Cardiac septum (tissue), 1 donor: ENCODE data around the gene KAZN. TPM values are rescaled to one million over a fixed set of nuclear protein-coding genes. Genes with fewer than 3 reads are reported as not detected.

Experiments used
- DNase-seq: peaks from one replicate; pipeline ENCODE4 v3.0.0-alpha.2; 2020; ENCODE audit warnings: low spot score
- intact Hi-C: fragments of 100-400 bp; cut with DNase I; formaldehyde crosslinking; loops from one replicate; pipeline ENCODE4 v1.14.0; 2022
- total RNA-seq: library from RNA; stranded (reverse); fragmentation: NEBNext Ultra II Directional; extraction: Animal tissue kit (Norgen Biotek cat#: 25700); gene quantifications from one replicate; pipeline ENCODE4 v1.2.1, GENCODE V29; 2021
- donor health status: DM: no; HTN: no; CAD: no.

KAZN gene
- total RNA-seq, 1 donor from 2014 or later, result 3.1 TPM

- intact Hi-C loops, result no loop called here
- DNase-seq, result peak; percentile 24
Observed at GRCh38 chr1:14853518-14853917, 255.0 kb downstream of the KAZN start.

GRCh38 chr1:14855268-14855667 is 256.8 kb downstream of the KAZN start:
- peak; percentile 41 for DNase-seq
- intact Hi-C loops, result no loop called here

DNA sequence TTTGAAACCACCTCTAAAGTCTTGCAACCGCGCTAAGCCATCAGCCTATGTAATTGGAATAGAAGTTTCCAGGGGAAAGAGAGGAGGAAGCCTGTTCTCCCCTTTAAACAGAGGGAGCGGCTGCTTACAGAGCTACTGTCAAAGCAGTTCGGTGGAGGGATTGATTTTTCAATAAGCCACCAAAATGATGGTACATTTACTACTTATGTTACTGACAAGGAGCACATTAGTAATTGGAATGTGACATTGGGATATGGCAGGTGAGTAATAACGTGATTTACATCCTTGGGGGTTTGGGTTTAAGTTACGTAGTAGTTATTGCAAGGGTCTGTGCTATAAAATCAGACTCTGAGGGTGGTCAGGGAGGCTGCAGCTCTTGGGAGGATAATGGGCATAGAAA is 257.3 kb downstream of the KAZN start:
- peak; percentile 5 for DNase-seq
- intact Hi-C loops, result no loop called here

- intact Hi-C loops, result no loop called here
Observed at GRCh38 chr1:14857436-14858195, 259.1 kb downstream of the KAZN start.

DNA sequence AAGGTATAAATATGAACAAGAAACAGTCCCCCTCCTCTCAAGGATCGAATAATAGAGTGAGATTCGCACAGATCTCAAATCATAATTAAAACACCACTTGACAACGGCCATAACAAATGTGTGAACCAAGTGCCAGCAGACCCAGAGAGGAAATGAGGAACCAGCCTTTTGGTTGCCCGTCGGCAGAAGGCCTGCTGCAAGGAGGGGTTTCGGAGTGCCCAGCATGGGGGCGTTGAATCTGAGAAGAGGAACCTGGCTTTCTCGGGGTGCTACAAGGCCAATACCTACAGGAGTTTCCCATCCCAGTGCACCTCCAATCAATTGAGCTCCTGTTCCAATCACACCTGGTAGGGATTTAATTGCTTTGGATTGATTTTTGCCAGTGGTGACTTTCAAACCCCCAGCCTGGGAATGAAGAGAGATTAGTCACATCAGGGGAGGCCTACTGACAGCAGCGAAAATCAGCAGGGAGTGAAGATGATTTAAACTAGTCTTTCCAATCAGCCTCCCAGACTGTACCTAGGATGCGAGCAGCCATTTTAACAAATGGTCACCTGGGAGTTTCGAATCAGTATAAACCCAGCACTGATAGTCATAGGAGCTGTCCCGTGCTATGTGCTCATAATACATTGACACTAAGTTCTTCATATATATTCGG is 263.8 kb downstream of the KAZN start:
- peak; percentile 15 for DNase-seq
- intact Hi-C loops, result no loop called here

More at GRCh38 chr1:14857436-14858195, 259.1 kb downstream of the KAZN start:
- DNase-seq, result no peak

DNA sequence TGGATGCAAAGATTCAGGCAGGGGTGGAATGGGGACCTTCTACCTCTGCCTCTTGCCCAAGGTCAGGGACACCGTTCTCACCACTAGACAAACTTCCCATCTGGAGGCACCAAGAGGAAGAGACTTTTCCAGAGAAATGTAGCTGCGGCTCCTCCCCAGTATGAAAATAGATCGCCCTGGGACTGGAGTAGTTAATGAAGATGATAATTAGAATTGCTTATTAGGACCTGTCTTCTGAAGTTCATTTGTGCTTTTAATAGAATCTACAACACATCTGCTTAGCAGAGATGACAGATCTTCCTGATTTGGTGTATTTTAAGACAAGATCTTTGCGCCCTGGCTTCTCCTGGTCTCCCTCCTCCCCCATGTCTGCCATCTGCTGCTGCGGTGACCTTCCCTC is 266.6 kb downstream of the KAZN start:
- intact Hi-C loops, result no loop called here
- DNase-seq, result no peak

GRCh38 chr1:14866911-14867612 is 268.6 kb downstream of the KAZN start:
- intact Hi-C loops, result no loop called here

DNA sequence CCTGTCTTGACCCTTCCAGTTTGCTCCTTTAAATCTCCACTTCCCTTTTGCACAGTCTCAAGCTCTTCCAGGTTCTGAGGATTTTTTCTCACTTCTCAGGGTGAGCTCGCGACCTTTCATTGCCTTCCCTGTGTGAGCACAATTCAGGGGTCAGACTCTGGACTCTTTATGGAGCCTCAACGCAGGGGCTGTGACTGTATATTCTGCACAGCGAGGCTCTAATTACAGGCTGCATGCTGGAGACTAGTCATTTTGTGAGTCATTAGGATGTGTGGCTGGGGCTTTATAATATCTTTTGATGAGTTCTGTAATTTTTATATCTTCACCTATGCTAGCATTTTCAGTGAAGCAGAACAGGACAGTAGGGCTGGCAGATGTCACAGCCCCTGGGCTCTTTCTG is 270.7 kb downstream of the KAZN start:
- intact Hi-C loops, result no loop called here

More at GRCh38 chr1:14866911-14867612, 268.6 kb downstream of the KAZN start:
- DNase-seq, result no peak

DNA sequence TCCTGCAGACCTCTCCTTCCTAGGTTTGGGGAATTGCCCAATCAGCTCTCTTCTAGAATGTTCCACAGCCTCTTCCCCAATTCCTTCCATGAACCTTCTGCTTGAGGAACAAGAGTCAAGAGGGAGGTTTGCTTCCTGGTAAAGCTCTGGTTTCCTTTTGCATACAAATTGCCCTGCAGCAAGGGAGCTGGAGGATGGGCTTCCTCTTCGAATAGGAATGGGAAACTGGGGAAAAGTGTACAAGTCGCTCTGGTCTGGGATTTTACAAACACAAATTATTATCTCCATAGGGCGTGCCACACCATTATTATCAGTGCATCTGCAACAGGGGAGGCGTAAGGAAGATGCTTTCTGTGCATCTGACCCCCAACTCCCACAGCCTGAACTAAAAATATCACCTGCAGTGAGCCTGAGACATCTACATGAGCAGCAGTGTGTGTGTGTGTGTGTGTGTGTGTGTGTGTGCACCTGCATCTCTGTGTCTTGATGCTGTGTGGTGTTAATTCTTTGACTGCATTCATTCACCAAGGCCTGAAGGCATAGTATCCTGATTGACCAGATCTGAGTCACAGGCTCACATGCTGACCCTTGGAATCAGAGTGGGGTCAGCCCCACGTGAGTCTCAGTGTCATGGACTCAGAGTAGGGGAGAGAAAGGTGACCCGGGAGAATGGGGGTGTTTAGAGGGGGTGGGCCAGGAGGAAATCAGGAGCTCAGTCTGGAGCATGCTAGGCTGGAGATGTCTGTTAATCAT is 272.9 kb downstream of the KAZN start:
- intact Hi-C loops, result no loop called here
- no peak for DNase-seq

More for the DNA sequence above, 270.7 kb downstream of the KAZN start:
- DNase-seq, result no peak

DNA sequence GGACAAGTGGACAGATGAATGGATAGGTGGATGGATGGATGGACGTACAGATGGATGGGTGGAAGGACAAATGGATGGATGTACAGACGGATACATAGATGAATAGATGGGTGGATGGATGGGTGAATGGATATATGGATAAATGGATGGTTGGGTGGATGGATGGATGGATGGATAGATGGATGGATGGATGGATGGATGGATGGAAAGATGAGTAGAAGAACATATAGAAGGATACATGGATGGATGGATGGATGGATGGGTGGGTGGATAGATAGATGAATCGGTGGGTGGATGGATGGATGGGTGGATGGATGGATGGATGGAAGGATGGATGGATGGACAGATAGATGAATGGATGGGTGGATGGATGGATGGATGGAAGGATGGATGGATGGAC is 274.3 kb downstream of the KAZN start:
- DNase-seq, result no peak
- intact Hi-C loops, result no loop called here

- no peak for DNase-seq
- intact Hi-C loops, result no loop called here
Observed at GRCh38 chr1:14873677-14874076, 275.2 kb downstream of the KAZN start.

GRCh38 chr1:14875524-14876509 is 277.3 kb downstream of the KAZN start:
- intact Hi-C loops, result no loop called here
- no peak for DNase-seq

GRCh38 chr1:14876747-14877146 is 278.3 kb downstream of the KAZN start:
- intact Hi-C loops, result no loop called here
- no peak for DNase-seq

DNA sequence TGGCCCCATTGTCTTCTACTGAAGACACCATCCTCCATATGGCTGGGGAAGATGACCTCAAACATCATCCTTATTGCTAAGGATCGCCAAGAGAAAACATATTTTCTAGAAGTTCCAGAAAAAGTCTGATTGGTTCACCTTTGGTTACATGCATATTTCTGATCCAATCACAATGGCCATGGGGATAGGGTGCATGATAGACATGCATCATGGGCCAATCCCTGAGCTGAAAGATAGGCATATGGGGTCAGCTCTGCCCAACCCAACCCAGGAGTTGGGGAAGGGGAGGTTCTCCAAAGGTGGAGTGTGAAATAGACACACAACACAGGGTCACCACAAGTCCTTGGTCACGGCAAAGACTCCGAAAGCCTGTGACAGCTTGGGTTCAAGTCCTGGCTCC is 278.7 kb downstream of the KAZN start:
- no peak for DNase-seq
- intact Hi-C loops, result no loop called here

- no peak for DNase-seq
- intact Hi-C loops, result no loop called here
Observed at GRCh38 chr1:14878124-14878523, 279.6 kb downstream of the KAZN start.

DNA sequence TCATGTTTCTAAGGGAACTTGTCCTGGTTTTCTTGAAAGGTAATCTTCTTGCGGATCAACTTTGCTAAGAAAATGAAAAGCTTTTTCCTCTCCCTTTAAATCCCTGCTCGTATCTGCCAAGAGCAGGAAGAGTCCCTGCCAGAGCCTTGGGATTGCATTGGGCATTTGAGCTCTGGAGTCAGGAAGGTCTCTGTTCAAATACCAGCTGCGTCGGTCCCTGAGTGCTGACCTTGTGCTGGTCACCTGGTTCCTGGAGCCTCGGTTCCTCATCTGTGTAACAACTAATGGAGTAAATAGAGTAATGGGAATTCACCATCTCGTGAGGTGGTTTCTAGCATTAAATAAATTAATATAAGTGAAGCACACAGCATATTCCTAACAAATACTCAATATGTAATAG is 280.5 kb downstream of the KAZN start:
- DNase-seq, result no peak
- intact Hi-C loops, result no loop called here

DNA sequence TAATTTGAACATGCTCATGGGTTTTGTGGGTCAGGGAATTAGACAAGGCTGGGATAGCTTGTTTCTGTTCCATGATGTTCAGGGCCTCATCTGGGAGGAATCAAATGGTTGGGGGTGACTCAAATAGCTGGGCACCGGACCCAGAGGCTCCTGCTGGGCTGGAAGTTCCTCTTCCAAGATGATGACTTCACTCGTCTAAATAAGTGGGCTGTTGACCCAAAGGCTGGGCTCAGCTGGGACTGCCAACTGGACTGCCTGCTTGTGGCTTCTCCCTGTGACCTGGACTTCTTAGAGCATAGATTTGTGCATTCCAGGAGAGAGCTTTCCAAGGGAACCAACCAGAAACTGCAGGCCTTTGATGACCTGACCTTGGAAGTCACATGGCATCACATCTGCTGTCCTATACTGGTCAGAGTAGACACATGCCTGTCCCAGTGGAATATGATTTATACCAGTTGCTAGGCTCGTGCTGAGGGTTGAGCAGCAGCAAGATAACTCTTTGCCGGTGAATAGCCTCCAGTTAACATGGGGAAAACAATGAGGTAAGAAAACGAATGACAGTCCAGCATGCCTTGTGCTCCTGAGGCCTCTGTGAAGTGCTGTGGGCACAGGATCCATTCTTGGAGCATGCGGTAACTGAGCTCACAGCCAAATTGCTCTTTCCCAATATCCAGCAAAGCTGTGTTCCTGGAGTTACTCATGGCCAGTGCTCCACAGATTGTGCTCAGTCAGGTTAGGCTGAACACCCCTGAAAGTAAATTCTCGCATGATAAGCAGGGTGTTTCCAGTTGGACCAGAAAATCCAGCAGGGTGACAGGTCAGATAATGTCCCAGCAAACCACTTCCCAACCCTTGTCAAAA is 282.2 kb downstream of the KAZN start:
- no peak for DNase-seq
- intact Hi-C loops, result no loop called here
